ENCODE data around the gene IRGQ.

GRCh38 chr19:43592800-43593350 is 3.1 kb downstream of the IRGQ start:
- TF ChIP-seq CTCF (IDR thresholded peaks at IDR 0.05) (no peak), EZH2 (IDR thresholded peaks at IDR 0.05) (no peak), EZH2phosphoT487 (IDR thresholded peaks at IDR 0.05) (no peak)
